Esophagus squamous epithelium (tissue), 4 donors: ENCODE results near the gene POLN.

ENCODE experiments used
- CTCF ChIP-seq, 6 experiments: fragments of 450-650 bp in 4 of 6; fragments of 200-600 bp in 2 of 6; sonication (generic) in 2 of 6; IDR thresholded peaks; one replicate each; pipeline ENCODE4 v1.5.1; 2016 to 2019; ENCODE audit warnings: antibody characterized with exemption in 6 of 6, mild to moderate bottlenecking in 4 of 6, moderate library complexity in 4 of 6
- POLR2A ChIP-seq, 4 donors: fragments of 450-650 bp; IDR thresholded peaks; one replicate each; pipeline ENCODE4 v1.6.1; 2017; ENCODE audit warnings: antibody characterized with exemption in 4 of 4, mild to moderate bottlenecking in 4 of 4, moderate library complexity in 3 of 4

GRCh38 chr4:2075171-2075986, 166.5 kb downstream of the POLN start:
- TF ChIP-seq CTCF (IDR thresholded peaks at IDR 0.05), result no peak
- TF ChIP-seq POLR2A (IDR thresholded peaks at IDR 0.05), result no peak
